ENCODE data around the gene SUSD3. TPM values are rescaled to one million over a fixed set of nuclear protein-coding genes. Genes with fewer than 3 reads are reported as not detected.
A peak's percentile ranks its signal among the peaks of the same experiment; 100 is the strongest.

The SUSD3 gene
- total RNA-seq, 1 donor from 2014 or later: 0.96 TPM

GRCh38 chr9:93127395-93127911 is 69.0 kb downstream of the SUSD3 start:
- no peak for ATAC-seq

- no peak for ATAC-seq
Observed at GRCh38 chr9:93128011-93128714, 69.7 kb downstream of the SUSD3 start.

GRCh38 chr9:93128715-93129224 is 70.3 kb downstream of the SUSD3 start:
- no peak for ATAC-seq

GRCh38 chr9:93129286-93129685 is 70.8 kb downstream of the SUSD3 start:
- no peak for ATAC-seq

GRCh38 chr9:93129691-93130500 is 71.4 kb downstream of the SUSD3 start:
- no peak for ATAC-seq

GRCh38 chr9:93130861-93131481 is 72.5 kb downstream of the SUSD3 start:
- ATAC-seq: no peak

- ATAC-seq: no peak
Observed at GRCh38 chr9:93131599-93132286, 73.2 kb downstream of the SUSD3 start.

GRCh38 chr9:93132287-93132927 is 73.9 kb downstream of the SUSD3 start:
- ATAC-seq: no peak

- no peak for ATAC-seq
Observed at GRCh38 chr9:93132946-93133680, 74.6 kb downstream of the SUSD3 start.

GRCh38 chr9:93133681-93134014 is 75.1 kb downstream of the SUSD3 start:
- peak; percentile 12 for ATAC-seq

GRCh38 chr9:93134015-93134739 is 75.7 kb downstream of the SUSD3 start, which contains the start of gene NINJ1:
NINJ1 (minus strand) TSS chr9:93134251; CDS start chr9:93134217, 34 bp downstream.
- ATAC-seq: peak; percentile 65

Other genes with a start within 250 kb of the SUSD3 start
- 3.0 TPM for gene ZNF484, start 180.7 kb upstream of the SUSD3 start, total RNA-seq
- gene FGD3, start 111.2 kb upstream of the SUSD3 start, total RNA-seq: 2.1 TPM
- 19.9 TPM for gene CARD19, start 37.5 kb downstream of the SUSD3 start, total RNA-seq
- 16.9 TPM for gene NINJ1, start 75.5 kb downstream of the SUSD3 start, total RNA-seq
- gene WNK2, start 125.4 kb downstream of the SUSD3 start, total RNA-seq: 0.92 TPM